NT2/D1 (cell line): Measurements from ENCODE around the gene HUWE1.
"Not testable (repeated sequence)": the region's sequence is repeated elsewhere in the genome, so short reads cannot be mapped to it uniquely, and the experiment has no call there.

Source experiments
- YY1 ChIP-seq: IDR thresholded peaks from 2 replicates; pipeline ENCODE4 v1.6.1; 2011; ENCODE audit not compliant: insufficient read length, insufficient read depth
- ZNF274 ChIP-seq: IDR thresholded peaks from 2 replicates; pipeline ENCODE4 v1.6.1; 2011; ENCODE audit warnings: mild to moderate bottlenecking, low read depth, low read length

GRCh38 chrX:53504035-53504434 is 182.5 kb downstream of the HUWE1 start:
- not testable (repeated sequence) for TF ChIP-seq YY1, ZNF274
